GF-D8 (cell line): ENCODE data around the gene CACFD1.

ENCODE experiments used
- DNase-seq: peaks from one replicate; lab custom pipeline; 2025; lab: John Stamatoyannopoulos, UW

Gene CACFD1

GRCh38 chr9:133518706-133519449 is 59.1 kb downstream of the CACFD1 start:
- DNase-seq = no peak

- no peak for DNase-seq
These were observed 59.9 kb downstream of the CACFD1 start for GRCh38 chr9:133519693-133520092.

GRCh38 chr9:133520121-133520835 is 60.5 kb downstream of the CACFD1 start:
- no peak for DNase-seq
